Liver (tissue), 9 donors: Measurements from ENCODE around the gene CACNA1C. TPM values are rescaled to one million over a fixed set of nuclear protein-coding genes. Genes with fewer than 3 reads are reported as not detected.

Experiments
- DNase-seq: peaks from one replicate; pipeline ENCODE4 v3.0.0-alpha.2; 2017; ENCODE audit warnings: low spot score
- H3K27ac ChIP-seq, 2 donors: one replicate each; pipeline ENCODE4 v1.7.0; 2013; ENCODE audit warnings: inconsistent platforms in 2 of 2, low read length in 2 of 2, control low read depth in 1 of 2, low read depth in 1 of 2, mild to moderate bottlenecking in 1 of 2
- H3K27me3 ChIP-seq, 4 donors: one replicate each; pipeline versions ENCODE4 v1.6.1 to v1.7.0; 2013; ENCODE audit warnings: low read length in 3 of 4, inconsistent platforms in 1 of 4, mild to moderate bottlenecking in 1 of 4, moderate library complexity in 1 of 4; ENCODE audit not compliant: control insufficient read depth in 4 of 4, insufficient read depth in 4 of 4
- H3K36me3 ChIP-seq, 4 donors: one replicate each; pipeline versions ENCODE4 v1.6.1 to v1.7.0; 2013; ENCODE audit warnings: low read length in 3 of 4, mild to moderate bottlenecking in 3 of 4, low read depth in 1 of 4, moderate library complexity in 1 of 4; ENCODE audit not compliant: control insufficient read depth in 4 of 4, insufficient read depth in 3 of 4
- H3K4me1 ChIP-seq, 4 donors: one replicate each; pipeline versions ENCODE4 v1.6.1 to v1.7.0; 2013; ENCODE audit warnings: low read length in 3 of 4, mild to moderate bottlenecking in 3 of 4, moderate library complexity in 1 of 4; ENCODE audit not compliant: control insufficient read depth in 4 of 4, insufficient read depth in 4 of 4
- H3K4me3 ChIP-seq, 3 donors: one replicate each; pipeline versions ENCODE4 v1.6.1 to v1.7.0; 2013; ENCODE audit warnings: low read length in 3 of 3, control low read depth in 1 of 3, low read depth in 1 of 3, mild to moderate bottlenecking in 1 of 3
- H3K9ac ChIP-seq, 2 donors: one replicate each; pipeline ENCODE4 v1.7.0; 2013; ENCODE audit warnings: low read length in 2 of 2, mild to moderate bottlenecking in 2 of 2, moderate library complexity in 2 of 2, control low read depth in 1 of 2, low read depth in 1 of 2
- H3K9me3 ChIP-seq, 4 donors: one replicate each; pipeline versions ENCODE4 v1.6.1 to v1.7.0; 2013; ENCODE audit warnings: low read length in 3 of 4; ENCODE audit not compliant: control insufficient read depth in 4 of 4
- ATF3 ChIP-seq: IDR thresholded peaks from 2 replicates; pipeline ENCODE4 v1.6.1; 2016; ENCODE audit warnings: antibody characterized with exemption
- CTCF ChIP-seq: fragments of 150-350 bp; IDR thresholded peaks from 2 replicates; pipeline ENCODE4 v1.5.1; 2017; ENCODE audit warnings: improper control_type of control experiment, low read depth, low read length; ENCODE audit not compliant: missing input control
- EGR1 ChIP-seq, 2 donors: IDR thresholded peaks; 2 replicates each; pipeline ENCODE4 v1.6.1; 2016 to 2018; ENCODE audit warnings: antibody characterized with exemption in 2 of 2, low read depth in 2 of 2
- FOXA1 ChIP-seq: IDR thresholded peaks from 2 replicates; pipeline ENCODE4 v1.6.1; 2016; ENCODE audit warnings: antibody characterized with exemption
- FOXA2 ChIP-seq: IDR thresholded peaks from 2 replicates; pipeline ENCODE4 v1.6.1; 2016; ENCODE audit warnings: antibody characterized with exemption
- GABPA ChIP-seq, 2 donors: IDR thresholded peaks in 1 of 2; conservative IDR thresholded peaks in 1 of 2; 2 replicates each; pipeline ENCODE4 v1.6.1; 2016; ENCODE audit warnings: antibody characterized with exemption in 2 of 2, mild to moderate bottlenecking in 1 of 2, moderate library complexity in 1 of 2
- HNF4A ChIP-seq, 2 donors: conservative IDR thresholded peaks; 2 replicates each; pipeline ENCODE4 v1.6.1; 2016; ENCODE audit warnings: antibody characterized with exemption in 2 of 2, mild to moderate bottlenecking in 2 of 2
- HNF4G ChIP-seq: IDR thresholded peaks from 2 replicates; pipeline ENCODE4 v1.6.1; 2016; ENCODE audit warnings: antibody characterized with exemption
- JUND ChIP-seq, 2 donors: IDR thresholded peaks; 2 replicates each; pipeline ENCODE4 v1.6.1; 2016; ENCODE audit warnings: antibody characterized with exemption in 2 of 2
- MAX ChIP-seq: IDR thresholded peaks from 2 replicates; pipeline ENCODE4 v1.6.1; 2016; ENCODE audit warnings: antibody characterized with exemption
- NR2F2 ChIP-seq: IDR thresholded peaks from 2 replicates; pipeline ENCODE4 v1.6.1; 2016; ENCODE audit warnings: antibody characterized with exemption
- RAD21 ChIP-seq, 2 donors: IDR thresholded peaks; 2 replicates each; pipeline ENCODE4 v1.6.1; 2016; ENCODE audit warnings: antibody characterized with exemption in 2 of 2, mild to moderate bottlenecking in 2 of 2
- REST ChIP-seq: IDR thresholded peaks from 2 replicates; pipeline ENCODE4 v1.6.1; 2016; ENCODE audit warnings: antibody characterized with exemption, mild to moderate bottlenecking
- RXRA ChIP-seq, 2 donors: IDR thresholded peaks; 2 replicates each; pipeline ENCODE4 v1.6.1; 2017 to 2018; ENCODE audit warnings: antibody characterized with exemption in 2 of 2, mild to moderate bottlenecking in 1 of 2
- SP1 ChIP-seq: IDR thresholded peaks from 2 replicates; pipeline ENCODE4 v1.6.1; 2018; ENCODE audit warnings: antibody characterized with exemption, mild to moderate bottlenecking
- TAF1 ChIP-seq: conservative IDR thresholded peaks from 2 replicates; pipeline ENCODE4 v1.6.1; 2016; ENCODE audit warnings: antibody characterized with exemption, mild to moderate bottlenecking
- YY1 ChIP-seq: IDR thresholded peaks from 2 replicates; pipeline ENCODE4 v1.6.1; 2016; ENCODE audit warnings: antibody characterized with exemption, mild to moderate bottlenecking
- ZBTB33 ChIP-seq: IDR thresholded peaks from 2 replicates; pipeline ENCODE4 v1.6.1; 2016; ENCODE audit warnings: antibody characterized with exemption
- WGBS: extraction: QIAGEN DNeasy Blood & Tissue Kit; methylation state at CpG from one replicate; pipeline ENCODE4 v1.1.7; 2013; 5-methylcytosine and 5-hydroxymethylcytosine counted together
- polyA plus RNA-seq, 2 donors: library from polyadenylated mRNA; stranded (reverse) in 1 of 2; unstranded in 1 of 2; fragments of 200-250 nt in 1 of 2; fragments of >200 nt in 1 of 2; fragmentation: Nextera tagmentation in 1 of 2; extraction: Ambion mirVana in 1 of 2; gene quantifications; one replicate each; pipeline versions ENCODE4 v1.2.1 to v1.2.3, GENCODE V29; 2013 to 2015
- total RNA-seq, 2 donors: library from RNA; depleted of rRNA; stranded (reverse); fragments of >200 nt; gene quantifications; one replicate each; pipeline ENCODE4 v1.2.3, GENCODE V29; 2014
- donor health status: healthy.
- donor health status: healthy.
- donor health status: healthy.
- donor health status: healthy.
- donor health status: healthy.

Gene CACNA1C
- total and polyA plus RNA-seq, 4 donors: 0.23 to 1.9 (median 0.41) TPM

- Histone ChIP-seq H3K27me3 (no peaks in the 10 kb centered on the region), H3K27ac (no peak overlapping the region), H3K9ac (no peak overlapping the region), H3K36me3 (no peaks in the 10 kb centered on the region), H3K9me3 (no peaks in the 10 kb centered on the region), H3K4me1 (no peaks in the 10 kb centered on the region), H3K4me3 (no peak overlapping the region)
- WGBS: 76% methylated on average over 23 of the region's 23 CpGs
- no peak for DNase-seq
- TF ChIP-seq SP1 (no peak), ATF3 (no peak), HNF4G (no peak), REST (no peak), MAX (no peak), FOXA1 (no peak), FOXA2 (no peak), NR2F2 (no peak), YY1 (no peak), TAF1 (no peak), ZBTB33 (no peak), CTCF (no peak), RAD21 (IDR thresholded peaks at IDR 0.05) (no peak), HNF4A (conservative IDR thresholded peaks at IDR 0.05) (no peak), JUND (IDR thresholded peaks at IDR 0.05) (no peak), RXRA (IDR thresholded peaks at IDR 0.05) (no peak), EGR1 (IDR thresholded peaks at IDR 0.05; ENCODE audit: low read depth in 2 of 2) (no peak), GABPA (IDR thresholded peaks at IDR 0.05 in 1 of 2, conservative IDR thresholded peaks at IDR 0.05 in 1 of 2) (no peak)
Measured at GRCh38 chr12:2457215-2457932, 404.6 kb downstream of the CACNA1C start.
